Body of pancreas (tissue), 4 donors: ENCODE results near the gene HLA-C.

Experiments used
- POLR2A ChIP-seq, 3 donors: fragments of 450-650 bp; IDR thresholded peaks; one replicate each; pipeline ENCODE4 v1.6.1; 2016; ENCODE audit warnings: antibody characterized with exemption in 3 of 3, mild to moderate bottlenecking in 2 of 3
- TF ChIP-seq, protein P1 (sequence below), 7 experiments: fragments of 450-650 bp in 4 of 7; fragments of 200-600 bp in 3 of 7; sonication (generic) in 3 of 7; IDR thresholded peaks; one replicate each; pipeline ENCODE4 v1.5.1; 2016 to 2019; ENCODE audit warnings: antibody characterized with exemption in 7 of 7

DNA sequence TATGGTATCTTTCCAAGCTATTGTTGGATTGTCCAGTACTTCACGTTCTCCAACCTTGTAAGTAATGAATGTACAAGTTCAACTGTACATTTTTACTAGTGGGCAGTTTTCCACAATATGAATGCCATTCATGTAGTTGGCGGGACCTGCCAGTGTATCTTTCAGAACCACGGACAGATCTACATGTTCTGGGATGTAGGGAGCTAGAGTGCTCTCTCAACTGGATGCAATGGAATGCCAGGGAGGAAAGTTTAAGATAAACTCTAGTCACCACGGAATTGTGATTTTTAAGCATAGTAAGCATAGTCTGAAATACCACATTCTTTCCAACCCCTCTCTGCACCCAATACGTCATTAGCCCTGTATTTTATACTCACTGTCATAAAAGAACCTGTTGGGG is 21.5 kb upstream of the HLA-C start:
- TF ChIP-seq, protein P1, sequence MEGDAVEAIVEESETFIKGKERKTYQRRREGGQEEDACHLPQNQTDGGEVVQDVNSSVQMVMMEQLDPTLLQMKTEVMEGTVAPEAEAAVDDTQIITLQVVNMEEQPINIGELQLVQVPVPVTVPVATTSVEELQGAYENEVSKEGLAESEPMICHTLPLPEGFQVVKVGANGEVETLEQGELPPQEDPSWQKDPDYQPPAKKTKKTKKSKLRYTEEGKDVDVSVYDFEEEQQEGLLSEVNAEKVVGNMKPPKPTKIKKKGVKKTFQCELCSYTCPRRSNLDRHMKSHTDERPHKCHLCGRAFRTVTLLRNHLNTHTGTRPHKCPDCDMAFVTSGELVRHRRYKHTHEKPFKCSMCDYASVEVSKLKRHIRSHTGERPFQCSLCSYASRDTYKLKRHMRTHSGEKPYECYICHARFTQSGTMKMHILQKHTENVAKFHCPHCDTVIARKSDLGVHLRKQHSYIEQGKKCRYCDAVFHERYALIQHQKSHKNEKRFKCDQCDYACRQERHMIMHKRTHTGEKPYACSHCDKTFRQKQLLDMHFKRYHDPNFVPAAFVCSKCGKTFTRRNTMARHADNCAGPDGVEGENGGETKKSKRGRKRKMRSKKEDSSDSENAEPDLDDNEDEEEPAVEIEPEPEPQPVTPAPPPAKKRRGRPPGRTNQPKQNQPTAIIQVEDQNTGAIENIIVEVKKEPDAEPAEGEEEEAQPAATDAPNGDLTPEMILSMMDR (IDR thresholded peaks at IDR 0.05), result no peak
- no peak for TF ChIP-seq POLR2A (IDR thresholded peaks at IDR 0.05)
